GM21447 (cell line): ENCODE results near the gene ZBED5.

ENCODE experiments used
- ATAC-seq: cut with Tn5 transposase; IDR thresholded peaks from one replicate; pipeline ENCODE4 v1.9.1; 2021; ENCODE audit not compliant: unreplicated experiment

Gene ZBED5

GRCh38 chr11:10881892-10882291 is 24.0 kb upstream of the ZBED5 start:
- no peak for ATAC-seq

DNA sequence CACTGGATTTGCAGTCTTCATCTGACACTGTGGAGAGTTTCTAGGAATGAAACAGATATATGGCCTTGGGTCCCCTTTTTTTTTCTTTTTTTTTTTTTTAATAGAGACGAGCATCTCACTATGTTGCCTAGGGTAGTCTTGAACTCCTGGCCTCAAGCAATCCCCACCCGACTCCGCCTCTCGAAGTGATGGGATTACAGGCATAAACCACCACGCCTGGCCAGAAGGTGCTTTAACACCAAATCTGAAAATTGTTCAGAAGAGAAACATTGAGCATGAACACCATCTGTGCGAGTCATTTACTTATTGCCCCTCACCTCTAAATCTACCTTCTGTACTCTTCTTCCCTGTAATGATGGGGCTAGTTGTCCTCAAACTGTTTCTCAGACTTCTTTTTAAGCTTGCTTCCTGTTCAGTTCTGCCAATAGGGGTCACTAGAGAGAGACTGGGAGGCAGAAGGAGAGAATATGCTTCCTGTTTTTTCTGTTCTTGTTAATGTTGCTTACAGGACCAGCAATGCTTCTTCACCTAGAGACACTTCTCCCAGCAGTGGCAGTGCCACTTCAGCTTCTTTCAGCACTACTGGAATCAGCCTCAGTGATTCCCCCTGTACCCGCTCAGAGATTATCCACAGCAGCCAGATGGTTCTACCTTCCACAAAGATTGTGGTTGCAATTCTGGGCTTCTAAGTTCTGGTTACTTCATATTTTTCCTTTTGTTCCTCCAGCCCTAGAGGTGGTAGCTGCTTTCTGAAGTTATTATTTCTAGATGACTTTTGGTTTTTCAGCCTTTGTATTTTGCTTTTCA is 20.8 kb upstream of the ZBED5 start:
- ATAC-seq = no peak

DNA sequence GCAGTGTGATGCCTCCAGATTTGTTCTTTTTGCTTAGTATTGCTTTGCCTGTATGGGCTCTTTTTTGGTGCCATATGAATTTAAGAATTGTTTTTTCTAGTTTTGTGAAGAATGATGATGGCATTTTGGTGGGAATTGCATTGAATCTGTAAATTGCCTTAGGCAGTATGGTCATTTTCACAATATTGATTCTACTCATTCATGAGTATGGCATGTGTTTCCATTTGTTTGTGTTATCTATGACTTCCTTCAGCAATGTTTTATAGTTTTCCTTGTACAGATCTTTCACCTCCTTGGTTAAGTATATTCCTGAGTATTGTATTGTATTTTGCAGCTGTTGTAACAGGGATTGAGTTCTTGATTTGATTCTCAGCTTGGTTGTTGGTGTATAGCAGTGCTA is 18.3 kb upstream of the ZBED5 start:
- no peak for ATAC-seq

- no peak for ATAC-seq
Measured at GRCh38 chr11:10875430-10876021, 17.7 kb upstream of the ZBED5 start.

GRCh38 chr11:10872097-10872496 is 14.2 kb upstream of the ZBED5 start:
- ATAC-seq = no peak

DNA sequence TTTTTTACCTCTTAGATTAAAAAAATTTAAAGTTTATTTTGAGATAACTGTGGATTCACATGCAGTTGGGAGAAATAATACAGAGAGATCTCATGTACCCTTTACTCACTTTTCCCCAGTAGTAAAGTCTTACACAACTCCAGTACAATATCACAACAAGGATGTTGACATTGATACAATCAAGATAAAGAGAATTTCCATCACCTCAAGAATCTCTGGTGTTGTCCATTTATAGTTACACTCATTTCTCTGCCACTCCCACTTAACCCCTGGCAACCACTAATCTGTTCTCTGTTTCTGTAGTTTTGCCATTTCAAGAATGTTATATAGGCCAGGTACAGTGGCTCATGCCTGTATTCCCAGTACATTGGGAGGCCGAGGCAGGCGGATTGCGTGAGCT is 10.5 kb upstream of the ZBED5 start:
- ATAC-seq = no peak

DNA sequence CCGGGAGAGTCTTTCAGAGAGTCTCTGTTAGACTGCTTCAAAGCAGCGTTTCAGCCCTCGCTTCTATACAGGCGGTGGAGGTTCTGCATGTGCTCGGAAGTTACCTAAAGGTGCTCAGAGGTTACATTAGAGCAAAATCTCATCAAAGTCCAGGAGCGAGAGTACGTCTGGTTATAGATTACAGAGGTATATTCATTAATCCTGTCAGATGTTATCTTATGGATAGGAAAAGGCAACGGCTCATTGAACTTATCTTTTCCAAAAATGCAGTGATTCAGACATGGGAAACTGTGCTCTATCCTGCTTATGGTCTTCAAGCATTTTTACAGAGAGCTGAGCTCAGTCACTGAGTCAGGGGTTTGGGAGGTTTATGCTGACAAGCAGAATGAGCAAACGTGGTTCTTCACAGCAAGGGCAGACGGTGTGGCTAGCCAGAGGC is 9.1 kb upstream of the ZBED5 start:
- ATAC-seq = no peak

- no peak for ATAC-seq
Measured at GRCh38 chr11:10865837-10866270, 8.0 kb upstream of the ZBED5 start.

DNA sequence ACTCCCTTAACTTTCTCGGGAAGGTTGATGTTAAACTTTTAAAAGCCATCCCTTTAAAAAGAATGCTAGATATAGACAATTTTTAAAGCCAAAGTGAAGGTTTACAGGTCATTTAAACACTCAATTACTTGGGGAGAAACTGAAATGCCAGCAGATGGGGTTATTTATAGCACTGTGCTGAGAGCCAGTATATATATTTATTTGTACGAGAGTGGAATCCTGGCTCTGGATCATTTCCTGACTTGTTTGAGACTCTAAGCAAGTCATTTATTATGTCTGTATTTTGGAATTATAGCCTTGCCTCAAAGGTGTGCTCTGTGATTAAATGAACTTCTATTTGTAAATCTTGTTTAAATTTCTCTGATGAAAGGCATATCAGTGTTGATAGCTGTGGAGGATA is 6.8 kb upstream of the ZBED5 start:
- no peak for ATAC-seq

- no peak for ATAC-seq
Measured at GRCh38 chr11:10862446-10862845, 4.6 kb upstream of the ZBED5 start.

GRCh38 chr11:10861799-10862198 is 3.9 kb upstream of the ZBED5 start:
- ATAC-seq = no peak

DNA sequence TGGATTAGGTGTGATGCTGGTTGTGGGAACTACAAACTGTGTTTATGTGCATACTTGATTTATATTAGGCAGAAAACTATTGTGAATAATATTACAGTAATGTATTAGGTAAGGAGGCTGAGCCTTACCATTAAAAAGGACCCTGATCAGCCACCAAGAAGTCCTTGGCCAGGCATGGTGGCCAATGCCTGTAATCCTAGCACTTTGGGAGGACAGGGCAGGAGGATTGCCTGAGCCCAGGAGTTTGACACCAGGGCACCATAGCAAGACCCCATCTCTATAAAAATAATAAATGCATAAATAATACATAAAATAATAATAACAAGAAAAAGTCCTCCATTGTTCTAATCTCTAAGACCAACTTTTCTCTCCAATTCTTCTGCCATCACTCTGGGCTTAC is 3.2 kb upstream of the ZBED5 start:
- no peak for ATAC-seq

- ATAC-seq = peak; percentile 22
Measured at GRCh38 chr11:10858439-10859325, 829 bp upstream of the ZBED5 start.

- ATAC-seq = peak; percentile 11
Measured at GRCh38 chr11:10857459-10857708, 469 bp downstream of the ZBED5 start.

- peak; percentile 6 for ATAC-seq
Measured at GRCh38 chr11:10856689-10857458, 979 bp downstream of the ZBED5 start.

DNA sequence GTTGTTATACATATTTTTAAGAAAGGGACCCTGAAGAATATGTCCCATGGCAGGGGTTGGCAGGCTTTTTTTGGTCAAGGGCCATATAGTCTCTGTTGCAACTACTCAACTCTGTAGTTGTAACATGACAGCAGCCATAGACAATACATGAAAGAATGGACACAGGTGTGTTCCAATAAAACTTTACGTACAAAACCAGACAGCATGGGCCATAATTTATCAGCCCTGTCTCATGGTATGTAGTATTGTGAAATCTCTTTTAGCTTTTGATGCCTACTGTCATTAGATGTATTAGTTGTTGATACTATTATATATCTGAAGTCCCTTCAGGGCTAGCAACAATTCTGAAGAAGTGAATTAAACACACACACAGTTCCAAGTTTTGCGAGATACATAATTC is 2.6 kb downstream of the ZBED5 start:
- ATAC-seq = no peak

- no peak for ATAC-seq
Measured at GRCh38 chr11:10847960-10848860, 9.6 kb downstream of the ZBED5 start.

DNA sequence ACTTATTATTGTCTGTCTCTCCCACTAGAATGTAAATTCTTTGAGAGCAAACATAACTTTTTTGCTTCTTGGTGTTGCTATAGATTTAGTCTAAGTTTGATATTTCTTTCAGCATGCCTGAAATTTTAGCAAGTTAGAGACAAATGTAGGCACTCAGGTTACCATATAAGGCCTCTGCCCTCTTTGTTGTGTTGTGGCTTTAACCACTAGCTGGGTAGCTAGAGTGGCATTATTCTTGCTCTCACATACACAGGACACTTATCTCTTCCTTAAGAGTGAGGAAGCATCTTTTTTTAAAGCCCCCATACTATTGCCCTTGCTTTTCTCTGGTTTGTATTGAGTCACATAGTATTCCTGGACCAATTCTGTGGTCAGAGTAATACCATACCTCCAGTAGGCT is 11.2 kb downstream of the ZBED5 start:
- no peak for ATAC-seq

- ATAC-seq = no peak
Measured at GRCh38 chr11:10845589-10845988, 12.3 kb downstream of the ZBED5 start.

DNA sequence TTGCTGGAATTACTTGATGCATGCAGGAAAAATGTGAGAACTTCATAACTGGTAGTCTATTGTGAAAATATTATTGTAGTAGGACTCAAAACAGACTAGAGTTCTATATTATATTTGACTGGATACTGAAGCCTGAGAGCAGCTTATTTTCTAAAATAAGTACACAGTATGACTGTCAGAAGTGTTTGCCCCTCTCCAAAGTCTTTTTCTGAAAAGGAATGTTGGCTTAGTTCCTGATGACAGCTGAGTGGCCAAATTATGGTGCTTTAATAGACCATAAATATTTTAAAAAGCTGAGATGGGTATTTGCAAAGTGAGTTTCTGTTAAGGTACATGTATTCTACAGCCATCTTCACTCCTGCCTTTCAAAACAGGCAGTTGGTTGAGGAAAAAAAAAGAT is 13.1 kb downstream of the ZBED5 start:
- ATAC-seq = no peak
